A673 (cell line): ENCODE results near the gene CTNNA3. TPM values are rescaled to one million over a fixed set of nuclear protein-coding genes. Genes with fewer than 3 reads are reported as not detected.

Experiments used
- BruUV-seq: library from RNA; stranded (reverse); fragments of 400-500 nt; replicated peaks from 2 replicates; lab custom pipeline; 2021; lab: Mats Ljungman, UMichigan
- CTCF ChIA-PET: fragments of 300-600 bp; sonication (Branson Sonifier 250); formaldehyde crosslinking; loops from one replicate; lab custom pipeline; 2022; ENCODE audit warnings: antibody characterized with exemption; lab: Charles Lee
- POLR2A ChIA-PET: fragments of 300-600 bp; sonication (Branson Sonifier 250); formaldehyde crosslinking; loops from one replicate; lab custom pipeline; 2022; ENCODE audit warnings: antibody characterized with exemption; ENCODE audit not compliant: low non-redundant PET; lab: Charles Lee
- DNase-seq: peaks from one replicate; pipeline ENCODE4 v3.0.0-alpha.2; 2015; ENCODE audit warnings: low spot score
- H3K27ac ChIP-seq: fragments of 200-600 bp; sonication (generic); 2 replicates; pipeline ENCODE4 v1.5.1; 2016; ENCODE audit warnings: mixed run types, low read depth, mild to moderate bottlenecking, mixed read lengths, antibody characterized with exemption, low read length; ENCODE audit not compliant: poor library complexity, severe bottlenecking
- H3K27me3 ChIP-seq: fragments of 200-600 bp; sonication (generic); replicated peaks from 2 replicates; pipeline ENCODE4 v1.6.1; 2017; ENCODE audit warnings: mixed run types, low read depth, mild to moderate bottlenecking, mixed read lengths, antibody characterized with exemption, low read length; ENCODE audit not compliant: insufficient read depth, poor library complexity
- H3K36me3 ChIP-seq: fragments of 200-600 bp; sonication (generic); 2 replicates; pipeline ENCODE4 v1.6.1; 2016; ENCODE audit warnings: mixed run types, mild to moderate bottlenecking, mixed read lengths, antibody characterized with exemption, low read length; ENCODE audit not compliant: insufficient read depth, poor library complexity, severe bottlenecking
- H3K4me1 ChIP-seq: fragments of 200-600 bp; sonication (generic); 2 replicates; pipeline ENCODE4 v1.6.1; 2017; ENCODE audit warnings: mixed run types, mild to moderate bottlenecking, mixed read lengths, antibody characterized with exemption, low read length; ENCODE audit not compliant: insufficient read depth, poor library complexity, severe bottlenecking
- H3K4me3 ChIP-seq: fragments of 200-600 bp; sonication (generic); 2 replicates; pipeline ENCODE4 v1.5.1; 2016; ENCODE audit warnings: low read depth, mixed run types, mild to moderate bottlenecking, mixed read lengths, low read length; ENCODE audit not compliant: poor library complexity, severe bottlenecking
- H3K9me3 ChIP-seq: fragments of 200-600 bp; sonication (generic); 2 replicates; pipeline ENCODE4 v1.6.1; 2016; ENCODE audit warnings: mixed run types, low read depth, mild to moderate bottlenecking, mixed read lengths, antibody characterized with exemption, low read length; ENCODE audit not compliant: poor library complexity, severe bottlenecking
- CTCF ChIP-seq: fragments of 300-800, 200-600 bp; sonication (generic); conservative IDR thresholded peaks from 2 replicates; pipeline ENCODE4 v1.5.1; 2017; ENCODE audit warnings: low read depth, mild to moderate bottlenecking, antibody characterized with exemption, low read length, moderate library complexity, mixed read lengths
- EZH2 ChIP-seq: fragments of 200-600 bp; sonication (generic); IDR thresholded peaks from 2 replicates; pipeline ENCODE4 v1.6.1; 2017; ENCODE audit warnings: borderline replicate concordance, low read depth, mild to moderate bottlenecking, mixed read lengths, antibody characterized with exemption, low read length; ENCODE audit not compliant: poor library complexity, severe bottlenecking
- intact Hi-C: fragments of 100-400 bp; cut with micrococcal nuclease; formaldehyde crosslinking; loops from one replicate; pipeline ENCODE4 v1.10.0; 2022; ENCODE audit not compliant: unreplicated experiment
- total RNA-seq: library from RNA; stranded (reverse); gene quantifications from 2 replicates; pipeline ENCODE4 v1.2.3, GENCODE V29; 2021

The CTNNA3 gene
- total RNA-seq, 1 experiment from 2014 or later, result not detected

DNA sequence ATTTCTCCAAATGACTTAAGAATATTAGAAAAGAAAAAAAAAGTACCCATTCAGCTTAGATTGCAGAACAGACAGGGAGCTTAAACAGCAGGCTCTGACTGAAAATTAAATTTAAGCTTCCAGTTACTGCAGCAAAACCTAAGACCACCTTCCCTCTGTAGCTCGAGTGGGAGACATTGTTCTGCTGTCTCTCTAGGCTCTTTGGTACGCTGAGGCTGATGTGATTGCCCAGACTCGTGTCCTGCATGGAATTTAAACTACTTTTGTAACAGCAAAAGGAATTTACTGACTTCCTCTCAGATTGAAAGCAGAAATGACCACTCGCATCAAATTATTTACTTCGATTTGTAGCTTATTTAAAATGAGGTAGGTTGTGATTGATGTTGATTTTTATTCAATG lies 645.6 kb downstream of the CTNNA3 start:
- intact Hi-C loops, result no loop called here

GRCh38 chr10:67049988-67050387 lies 646.0 kb downstream of the CTNNA3 start:
- no peak overlapping the region for H3K27ac ChIP-seq
- ChIA-PET POLR2A (no interaction called here), CTCF (no interaction called here)
- no peak for DNase-seq
- no peaks in the 10 kb centered on the region for H3K36me3 ChIP-seq
- H3K27me3 ChIP-seq, result no peaks in the 10 kb centered on the region
- no peaks in the 10 kb centered on the region for H3K9me3 ChIP-seq
- no peak overlapping the region for H3K4me3 ChIP-seq
- no TSS peak for BruUV-seq
- intact Hi-C loops, result no loop called here
- no peak for TF ChIP-seq CTCF
- no peak for TF ChIP-seq EZH2
- H3K4me1 ChIP-seq, result no peaks in the 10 kb centered on the region

More for the DNA sequence above, 645.6 kb downstream of the CTNNA3 start:
- H3K9me3 ChIP-seq, result no peaks in the 10 kb centered on the region
- CTCF ChIA-PET, result no interaction called here
- DNase-seq, result no peak
- no peaks in the 10 kb centered on the region for H3K27me3 ChIP-seq
- H3K36me3 ChIP-seq, result no peaks in the 10 kb centered on the region
- no peaks in the 10 kb centered on the region for H3K4me1 ChIP-seq
- TF ChIP-seq EZH2 (no peak), CTCF (no peak)
- H3K4me3 ChIP-seq, result no peak overlapping the region
- POLR2A ChIA-PET, result no interaction called here
- no TSS peak for BruUV-seq
- H3K27ac ChIP-seq, result no peak overlapping the region

- no peak overlapping the region for H3K4me3 ChIP-seq
- H3K27me3 ChIP-seq, result no peaks in the 10 kb centered on the region
These were observed 649.5 kb downstream of the CTNNA3 start for GRCh38 chr10:67046507-67046906.

More at GRCh38 chr10:67046507-67046906, 649.5 kb downstream of the CTNNA3 start:
- ChIA-PET CTCF (no interaction called here), POLR2A (no interaction called here)
- Histone ChIP-seq H3K4me1 (no peaks in the 10 kb centered on the region), H3K36me3 (no peaks in the 10 kb centered on the region), H3K9me3 (no peaks in the 10 kb centered on the region), H3K27ac (no peak overlapping the region)
- no TSS peak for BruUV-seq
- no peak for DNase-seq
- TF ChIP-seq CTCF (no peak), EZH2 (no peak)
- intact Hi-C loops, result no loop called here
